Ovary (tissue), 3 donors: ENCODE measurements around the gene LMX1A.

Experiments used
- CTCF ChIP-seq, 3 donors: fragments of 450-650 bp in 2 of 3; fragments of 200-600 bp in 1 of 3; IDR thresholded peaks; one replicate each; pipeline versions ENCODE4 v1.5.1 to v1.8.0; 2016 to 2022; ENCODE audit warnings: antibody characterized with exemption in 3 of 3, mild to moderate bottlenecking in 1 of 3
- EP300 ChIP-seq: sonication (generic); formaldehyde crosslinking; IDR thresholded peaks from one replicate; pipeline ENCODE4 v1.6.1; 2017; ENCODE audit warnings: antibody characterized with exemption
- POLR2A ChIP-seq: fragments of 450-650 bp; IDR thresholded peaks from one replicate; pipeline ENCODE4 v1.6.1; 2017; ENCODE audit warnings: antibody characterized with exemption, mild to moderate bottlenecking, moderate library complexity
- donor health status: DM: no; HTN: no; CAD: no.

DNA sequence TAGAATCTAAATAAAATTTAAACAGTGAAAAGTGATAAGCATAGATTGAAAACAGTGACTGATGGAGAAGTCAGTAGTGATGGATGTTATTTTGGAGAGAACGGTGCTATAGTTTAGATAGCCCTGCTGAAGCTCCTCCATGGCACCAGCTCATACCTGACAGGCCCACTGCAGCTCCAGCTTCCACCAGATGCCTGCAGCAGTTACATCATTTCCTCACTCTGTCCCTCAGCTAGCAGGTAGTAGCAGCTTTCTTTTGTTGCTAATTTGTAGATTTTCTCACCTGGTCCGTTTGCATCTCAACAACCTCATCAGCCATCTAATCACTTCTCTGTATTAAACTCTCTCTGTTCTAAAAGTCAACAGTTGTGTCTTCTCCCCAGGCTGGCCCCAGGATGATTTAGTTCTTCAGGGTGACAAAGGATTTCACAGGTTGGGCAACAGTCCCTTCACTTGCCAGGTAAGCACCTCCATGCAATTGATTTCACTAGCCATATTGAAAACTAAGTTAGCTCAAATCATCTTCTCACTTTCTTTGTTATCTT is 128.3 kb downstream of the LMX1A start:
- no peak for TF ChIP-seq CTCF (IDR thresholded peaks at IDR 0.05)
- no peak for TF ChIP-seq EP300
- TF ChIP-seq POLR2A: no peak
